GM12891 (cell line): ENCODE data around the gene PCDHA7.
"Not testable (repeated sequence)": the region's sequence is repeated elsewhere in the genome, so short reads cannot be mapped to it uniquely, and the experiment has no call there.

ENCODE experiments used
- DNase-seq: peaks from one replicate; pipeline ENCODE4 v3.0.0; 2011; ENCODE audit warnings: low spot score; ENCODE audit not compliant: insufficient read length
- FAIRE-seq: peaks from 2 replicates; lab custom pipeline; 2011; peaks lifted over from hg19 to GRCh38; lab: Jason Lieb, UNC
- PAX5 ChIP-seq: IDR thresholded peaks from 2 replicates; pipeline ENCODE4 v1.6.1; 2011; ENCODE audit warnings: low read length, moderate library complexity, mild to moderate bottlenecking; ENCODE audit not compliant: insufficient read depth, severe bottlenecking
- POLR2A ChIP-seq: IDR thresholded peaks from 2 replicates; pipeline ENCODE4 v1.6.1; 2011; ENCODE audit warnings: low read depth, low read length, control low read depth
- POLR2AphosphoS5 ChIP-seq: IDR thresholded peaks from 2 replicates; pipeline ENCODE4 v1.6.1; 2011; ENCODE audit warnings: low read depth, low read length, control low read depth
- POU2F2 ChIP-seq: IDR thresholded peaks from 2 replicates; pipeline ENCODE4 v1.6.1; 2011; ENCODE audit warnings: low read depth, mild to moderate bottlenecking, control low read depth, low read length, moderate library complexity
- SPI1 ChIP-seq: IDR thresholded peaks from 2 replicates; pipeline ENCODE4 v1.6.1; 2011; ENCODE audit warnings: low read depth, low read length, control low read depth
- TAF1 ChIP-seq: IDR thresholded peaks from 2 replicates; pipeline ENCODE4 v1.6.1; 2011; ENCODE audit warnings: low read depth, low read length, control low read depth

PCDHA7 gene

DNA sequence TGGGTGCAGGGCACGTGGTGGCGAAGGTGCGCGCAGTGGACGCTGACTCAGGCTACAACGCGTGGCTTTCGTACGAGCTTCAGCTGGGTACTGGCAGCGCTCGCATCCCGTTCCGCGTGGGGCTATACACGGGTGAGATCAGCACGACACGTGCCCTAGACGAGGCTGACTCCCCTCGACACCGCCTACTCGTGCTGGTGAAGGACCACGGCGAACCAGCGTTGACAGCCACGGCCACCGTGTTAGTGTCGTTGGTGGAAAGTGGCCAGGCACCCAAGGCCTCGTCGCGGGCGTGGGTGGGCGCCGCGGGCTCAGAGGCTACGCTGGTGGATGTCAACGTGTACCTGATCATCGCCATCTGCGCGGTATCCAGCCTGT is 37.4 kb upstream of the PCDHA7 start:
- DNase-seq, result no peak
- FAIRE-seq, result no peak
- no peak for TF ChIP-seq TAF1
- TF ChIP-seq POU2F2, result no peak
- TF ChIP-seq POLR2AphosphoS5, result no peak
- no peak for TF ChIP-seq SPI1
- TF ChIP-seq PAX5, result no peak
- TF ChIP-seq POLR2A, result no peak

- FAIRE-seq (no peak), DNase-seq (no peak)
- TF ChIP-seq POLR2AphosphoS5, result no peak
- TF ChIP-seq POLR2A, result no peak
- no peak for TF ChIP-seq POU2F2
These were observed 33.1 kb upstream of the PCDHA7 start, which contains the start of gene PCDHA3 for GRCh38 chr5:140800816-140801493. PCDHA3 (plus strand) TSS chr5:140801057.

GRCh38 chr5:140801494-140801841 is 32.6 kb upstream of the PCDHA7 start:
- DNase-seq, result no peak
- TF ChIP-seq POLR2A (no peak), PAX5 (no peak), TAF1 (no peak), POU2F2 (no peak), SPI1 (no peak), POLR2AphosphoS5 (no peak)
- FAIRE-seq, result no peak

DNA sequence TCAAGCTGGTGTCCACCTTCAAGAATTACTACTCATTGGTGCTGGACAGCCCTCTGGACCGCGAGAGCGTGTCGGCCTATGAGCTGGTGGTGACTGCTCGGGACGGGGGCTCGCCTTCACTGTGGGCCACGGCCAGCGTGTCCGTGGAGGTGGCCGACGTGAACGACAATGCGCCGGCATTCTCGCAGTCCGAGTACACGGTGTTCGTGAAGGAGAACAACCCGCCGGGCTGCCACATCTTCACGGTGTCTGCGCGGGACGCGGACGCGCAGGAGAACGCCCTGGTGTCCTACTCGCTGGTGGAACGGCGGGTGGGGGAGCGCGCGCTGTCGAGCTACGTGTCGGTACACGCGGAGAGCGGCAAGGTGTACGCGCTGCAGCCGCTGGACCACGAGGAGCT is 31.7 kb upstream of the PCDHA7 start:
- DNase-seq, FAIRE-seq: not testable (repeated sequence)

DNA sequence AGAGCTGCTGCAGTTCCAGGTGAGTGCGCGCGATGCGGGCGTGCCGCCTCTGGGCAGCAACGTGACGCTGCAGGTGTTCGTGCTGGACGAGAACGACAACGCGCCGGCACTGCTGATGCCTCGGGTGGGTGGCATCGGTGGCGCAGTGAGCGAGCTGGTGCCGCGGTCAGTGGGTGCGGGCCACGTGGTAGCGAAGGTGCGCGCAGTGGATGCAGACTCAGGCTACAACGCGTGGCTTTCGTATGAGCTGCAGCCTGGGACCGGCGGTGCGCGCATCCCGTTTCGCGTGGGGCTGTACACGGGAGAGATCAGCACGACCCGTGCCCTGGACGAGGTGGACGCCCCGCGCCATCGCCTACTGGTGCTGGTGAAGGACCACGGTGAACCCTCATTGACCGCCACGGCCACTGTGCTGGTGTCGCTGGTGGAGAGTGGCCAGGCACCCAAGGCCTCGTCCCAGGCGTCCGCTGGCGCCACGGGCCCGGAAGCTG is 31.2 kb upstream of the PCDHA7 start:
- TF ChIP-seq POLR2AphosphoS5 (no peak), SPI1 (no peak), TAF1 (no peak), POU2F2 (no peak), POLR2A (no peak), PAX5 (no peak)
- DNase-seq, result no peak
- FAIRE-seq, result no peak

DNA sequence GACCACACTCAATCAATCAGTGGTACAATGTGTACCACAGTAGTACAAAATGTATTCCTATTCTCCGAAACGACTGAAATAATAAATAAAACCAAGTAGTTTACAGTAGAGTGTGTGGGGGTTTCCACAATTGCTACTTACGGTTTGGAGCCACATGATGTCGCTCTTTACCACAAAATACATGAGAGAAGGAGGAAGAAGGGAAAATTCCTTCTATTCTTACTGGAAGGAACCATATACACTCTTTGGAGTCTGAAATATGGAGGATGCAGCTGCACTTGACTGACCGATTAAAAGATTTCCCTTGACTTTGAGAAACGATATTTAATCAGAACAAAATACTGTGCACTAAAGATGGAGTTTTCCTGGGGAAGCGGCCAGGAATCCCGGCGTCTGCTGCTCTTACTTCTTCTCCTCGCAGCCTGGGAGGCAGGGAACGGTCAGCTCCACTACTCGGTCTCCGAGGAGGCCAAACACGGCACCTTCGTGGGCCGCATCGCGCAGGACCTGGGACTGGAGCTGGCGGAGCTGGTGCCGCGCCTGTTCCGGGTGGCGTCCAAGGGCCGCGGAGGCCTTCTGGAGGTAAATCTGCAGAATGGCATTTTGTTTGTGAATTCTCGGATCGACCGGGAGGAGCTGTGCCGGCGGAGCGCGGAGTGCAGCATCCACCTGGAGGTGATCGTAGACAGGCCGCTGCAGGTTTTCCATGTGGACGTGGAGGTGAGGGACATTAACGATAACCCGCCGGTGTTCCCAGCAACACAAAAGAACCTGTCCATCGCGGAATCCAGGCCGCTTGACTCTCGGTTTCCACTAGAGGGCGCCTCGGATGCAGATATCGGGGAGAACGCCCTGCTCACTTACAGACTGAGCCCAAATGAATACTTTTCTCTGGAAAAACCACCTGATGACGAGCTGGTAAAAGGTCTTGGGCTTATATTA is 27.0 kb upstream of the PCDHA7 start, which contains the start of gene PCDHA4:
PCDHA4 (plus strand) TSS at position 235 of the 942 bp plus-strand sequence.
- TF ChIP-seq POLR2AphosphoS5, result no peak
- TF ChIP-seq POU2F2, result no peak
- TF ChIP-seq SPI1, result no peak
- no peak for TF ChIP-seq PAX5
- TF ChIP-seq TAF1, result no peak
- no peak for TF ChIP-seq POLR2A
- DNase-seq (no peak), FAIRE-seq (no peak)

DNA sequence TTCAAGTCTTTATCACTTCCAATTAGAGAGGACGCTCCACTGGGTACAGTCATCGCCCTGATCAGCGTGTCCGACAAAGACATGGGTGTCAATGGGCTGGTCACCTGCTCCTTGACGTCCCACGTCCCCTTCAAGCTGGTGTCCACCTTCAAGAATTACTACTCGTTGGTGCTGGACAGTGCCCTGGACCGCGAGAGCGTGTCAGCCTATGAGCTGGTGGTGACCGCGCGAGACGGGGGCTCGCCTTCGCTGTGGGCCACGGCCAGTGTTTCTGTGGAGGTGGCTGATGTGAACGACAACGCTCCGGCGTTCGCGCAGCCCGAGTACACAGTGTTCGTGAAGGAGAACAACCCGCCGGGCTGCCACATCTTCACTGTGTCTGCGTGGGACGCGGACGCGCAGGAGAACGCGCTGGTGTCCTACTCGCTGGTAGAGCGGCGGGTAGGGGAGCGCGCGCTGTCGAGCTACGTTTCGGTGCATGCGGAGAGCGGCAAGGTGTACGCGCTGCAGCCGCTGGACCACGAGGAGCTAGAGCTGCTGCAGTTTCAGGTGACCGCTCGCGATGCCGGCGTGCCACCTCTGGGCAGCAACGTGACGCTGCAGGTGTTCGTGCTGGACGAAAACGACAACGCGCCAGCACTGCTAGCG is 25.7 kb upstream of the PCDHA7 start:
- not testable (repeated sequence) for DNase-seq, FAIRE-seq

GRCh38 chr5:140808889-140809291 is 25.2 kb upstream of the PCDHA7 start:
- no peak for FAIRE-seq
- DNase-seq, result no peak
- no peak for TF ChIP-seq SPI1
- TF ChIP-seq POLR2A, result no peak
- TF ChIP-seq POU2F2, result no peak
- no peak for TF ChIP-seq PAX5
- no peak for TF ChIP-seq TAF1

GRCh38 chr5:140821375-140822280 is 12.4 kb upstream of the PCDHA7 start, which contains the start of gene PCDHA5:
PCDHA5 (plus strand) TSS chr5:140821613.
- DNase-seq, result no peak

More at GRCh38 chr5:140821375-140822280, 12.4 kb upstream of the PCDHA7 start, which contains the start of gene PCDHA5:
- TF ChIP-seq PAX5 (no peak), POU2F2 (no peak), SPI1 (no peak), POLR2A (no peak), TAF1 (no peak), POLR2AphosphoS5 (no peak)
- no peak for FAIRE-seq
